Measurements from ENCODE around the gene PRDM9.
"Not testable (repeated sequence)": the region's sequence is repeated elsewhere in the genome, so short reads cannot be mapped to it uniquely, and the experiment has no call there.

The PRDM9 gene

GRCh38 chr5:23507278-23507685 lies at the start of gene PRDM9:
Gene PRDM9 (plus strand): TSS chr5:23507609. CDS start chr5:23509034, 1,425 bp downstream.
- DNase-seq (ENCODE audit: extremely low read depth in 1 of 2, low read depth in 1 of 2), result no peak

- DNase-seq (ENCODE audit: extremely low read depth in 1 of 2, low read depth in 1 of 2), result no peak
Observed at GRCh38 chr5:23457780-23458179, 49.6 kb upstream of the PRDM9 start.

GRCh38 chr5:23459214-23459613 lies 48.2 kb upstream of the PRDM9 start:
- no peak for DNase-seq (ENCODE audit: extremely low read depth in 1 of 2, low read depth in 1 of 2)

- DNase-seq (ENCODE audit: extremely low read depth in 1 of 2, low read depth in 1 of 2), result no peak
Observed at GRCh38 chr5:23461576-23461975, 45.8 kb upstream of the PRDM9 start.

- no peak for DNase-seq (ENCODE audit: extremely low read depth in 1 of 2, low read depth in 1 of 2)
Observed at GRCh38 chr5:23466401-23466912, 41.0 kb upstream of the PRDM9 start.

- no peak for DNase-seq (ENCODE audit: extremely low read depth in 1 of 2, low read depth in 1 of 2)
Observed at GRCh38 chr5:23468658-23469057, 38.8 kb upstream of the PRDM9 start.

- DNase-seq (ENCODE audit: extremely low read depth in 1 of 2, low read depth in 1 of 2), result no peak
Observed at GRCh38 chr5:23473915-23474314, 33.5 kb upstream of the PRDM9 start.

GRCh38 chr5:23474315-23474714 lies 33.1 kb upstream of the PRDM9 start:
- DNase-seq (ENCODE audit: extremely low read depth in 1 of 2, low read depth in 1 of 2), result no peak

GRCh38 chr5:23476580-23476979 lies 30.8 kb upstream of the PRDM9 start:
- DNase-seq (ENCODE audit: extremely low read depth in 1 of 2, low read depth in 1 of 2), result no peak

GRCh38 chr5:23482642-23483041 lies 24.8 kb upstream of the PRDM9 start:
- no peak for DNase-seq (ENCODE audit: extremely low read depth in 1 of 2, low read depth in 1 of 2)

GRCh38 chr5:23483090-23483489 lies 24.3 kb upstream of the PRDM9 start:
- DNase-seq (ENCODE audit: extremely low read depth in 1 of 2, low read depth in 1 of 2), result no peak

- no peak for DNase-seq (ENCODE audit: extremely low read depth in 1 of 2, low read depth in 1 of 2)
Observed at GRCh38 chr5:23484096-23484495, 23.3 kb upstream of the PRDM9 start.

GRCh38 chr5:23486227-23486626 lies 21.2 kb upstream of the PRDM9 start:
- not testable (repeated sequence) for DNase-seq (ENCODE audit: extremely low read depth in 1 of 2, low read depth in 1 of 2)

- DNase-seq (ENCODE audit: extremely low read depth in 1 of 2, low read depth in 1 of 2), result no peak
Observed at GRCh38 chr5:23490993-23491392, 16.4 kb upstream of the PRDM9 start.

- no peak for DNase-seq (ENCODE audit: extremely low read depth in 1 of 2, low read depth in 1 of 2)
Observed at GRCh38 chr5:23494558-23494957, 12.9 kb upstream of the PRDM9 start.

- no peak for DNase-seq (ENCODE audit: extremely low read depth in 1 of 2, low read depth in 1 of 2)
Observed at GRCh38 chr5:23496576-23496975, 10.8 kb upstream of the PRDM9 start.

GRCh38 chr5:23506329-23507236 lies 826 bp upstream of the PRDM9 start:
- DNase-seq (ENCODE audit: extremely low read depth in 1 of 2, low read depth in 1 of 2), result no peak

- not testable (repeated sequence) for DNase-seq (ENCODE audit: extremely low read depth in 1 of 2, low read depth in 1 of 2)
Observed at GRCh38 chr5:23510434-23510833, 3.0 kb downstream of the PRDM9 start.

- no peak for DNase-seq (ENCODE audit: extremely low read depth in 1 of 2, low read depth in 1 of 2)
Observed at GRCh38 chr5:23522553-23522952, 15.1 kb downstream of the PRDM9 start.

- no peak for DNase-seq (ENCODE audit: extremely low read depth in 1 of 2, low read depth in 1 of 2)
Observed at GRCh38 chr5:23523031-23523430, 15.6 kb downstream of the PRDM9 start.

- DNase-seq (ENCODE audit: extremely low read depth in 1 of 2, low read depth in 1 of 2), result no peak
Observed at GRCh38 chr5:23523998-23524397, 16.6 kb downstream of the PRDM9 start.

- no peak for DNase-seq (ENCODE audit: extremely low read depth in 1 of 2, low read depth in 1 of 2)
Observed at GRCh38 chr5:23525751-23526150, 18.3 kb downstream of the PRDM9 start.

Measured in stimulated activated CD8-positive, alpha-beta memory T cell treated with anti-CD3 and anti-CD28 coated beads, Interleukin-7, amount 100 ng/mL, for 48 hours (primary cell).